Measurements from ENCODE around the gene GIT2.

The GIT2 gene

DNA sequence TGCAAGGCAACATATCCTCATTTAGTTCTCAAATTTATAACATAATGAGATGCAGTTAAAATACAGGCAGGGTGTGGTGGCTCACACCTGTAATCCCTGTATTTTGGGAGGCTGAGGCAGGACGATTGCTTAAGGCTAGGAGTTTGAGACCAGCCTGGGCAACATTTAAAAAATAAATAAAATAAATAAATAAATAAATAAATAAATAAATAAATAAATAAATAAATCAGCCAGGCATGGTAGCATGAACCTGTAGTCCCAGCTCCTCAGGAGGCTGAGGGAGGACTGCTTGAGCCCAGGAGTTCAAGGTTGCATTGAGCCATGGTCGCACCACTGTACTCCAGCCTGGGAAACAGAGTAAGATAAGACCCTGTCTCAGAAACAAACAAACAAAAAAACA, 56.7 kb downstream of the GIT2 start (continued):
- no peak; the same call in 1 of the 2 replicates for TF ChIP-seq GLI2 (tag by site-specific recombination; IDR thresholded peaks at IDR 0.05; ENCODE audit: borderline replicate concordance, low read depth)
- TF ChIP-seq ZNF785 (tag by site-specific recombination; IDR thresholded peaks at IDR 0.05): no peak
- no peak for TF ChIP-seq ZNF747 (tag by site-specific recombination; IDR thresholded peaks at IDR 0.05)
- TF ChIP-seq ZFP3 (tag by site-specific recombination; IDR thresholded peaks at IDR 0.05; ENCODE audit: low read depth): 0 out of 2 replicates have a peak, but pooled peaks have one; percentile 11
- TF ChIP-seq ZNF830 (tag by site-specific recombination; IDR thresholded peaks at IDR 0.05; ENCODE audit: low read depth): no peak
- no peak for TF ChIP-seq ZNF626 (tag by site-specific recombination; IDR thresholded peaks at IDR 0.05)
- no peak for TF ChIP-seq ZNF473 (tag by site-specific recombination; IDR thresholded peaks at IDR 0.05)
- TF ChIP-seq ZNF169 (tag by site-specific recombination; IDR thresholded peaks at IDR 0.05): no peak
- TF ChIP-seq, protein P1, sequence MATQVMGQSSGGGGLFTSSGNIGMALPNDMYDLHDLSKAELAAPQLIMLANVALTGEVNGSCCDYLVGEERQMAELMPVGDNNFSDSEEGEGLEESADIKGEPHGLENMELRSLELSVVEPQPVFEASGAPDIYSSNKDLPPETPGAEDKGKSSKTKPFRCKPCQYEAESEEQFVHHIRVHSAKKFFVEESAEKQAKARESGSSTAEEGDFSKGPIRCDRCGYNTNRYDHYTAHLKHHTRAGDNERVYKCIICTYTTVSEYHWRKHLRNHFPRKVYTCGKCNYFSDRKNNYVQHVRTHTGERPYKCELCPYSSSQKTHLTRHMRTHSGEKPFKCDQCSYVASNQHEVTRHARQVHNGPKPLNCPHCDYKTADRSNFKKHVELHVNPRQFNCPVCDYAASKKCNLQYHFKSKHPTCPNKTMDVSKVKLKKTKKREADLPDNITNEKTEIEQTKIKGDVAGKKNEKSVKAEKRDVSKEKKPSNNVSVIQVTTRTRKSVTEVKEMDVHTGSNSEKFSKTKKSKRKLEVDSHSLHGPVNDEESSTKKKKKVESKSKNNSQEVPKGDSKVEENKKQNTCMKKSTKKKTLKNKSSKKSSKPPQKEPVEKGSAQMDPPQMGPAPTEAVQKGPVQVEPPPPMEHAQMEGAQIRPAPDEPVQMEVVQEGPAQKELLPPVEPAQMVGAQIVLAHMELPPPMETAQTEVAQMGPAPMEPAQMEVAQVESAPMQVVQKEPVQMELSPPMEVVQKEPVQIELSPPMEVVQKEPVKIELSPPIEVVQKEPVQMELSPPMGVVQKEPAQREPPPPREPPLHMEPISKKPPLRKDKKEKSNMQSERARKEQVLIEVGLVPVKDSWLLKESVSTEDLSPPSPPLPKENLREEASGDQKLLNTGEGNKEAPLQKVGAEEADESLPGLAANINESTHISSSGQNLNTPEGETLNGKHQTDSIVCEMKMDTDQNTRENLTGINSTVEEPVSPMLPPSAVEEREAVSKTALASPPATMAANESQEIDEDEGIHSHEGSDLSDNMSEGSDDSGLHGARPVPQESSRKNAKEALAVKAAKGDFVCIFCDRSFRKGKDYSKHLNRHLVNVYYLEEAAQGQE (tag by site-specific recombination; IDR thresholded peaks at IDR 0.05): peak; percentile 79
- TF ChIP-seq, protein P2, sequence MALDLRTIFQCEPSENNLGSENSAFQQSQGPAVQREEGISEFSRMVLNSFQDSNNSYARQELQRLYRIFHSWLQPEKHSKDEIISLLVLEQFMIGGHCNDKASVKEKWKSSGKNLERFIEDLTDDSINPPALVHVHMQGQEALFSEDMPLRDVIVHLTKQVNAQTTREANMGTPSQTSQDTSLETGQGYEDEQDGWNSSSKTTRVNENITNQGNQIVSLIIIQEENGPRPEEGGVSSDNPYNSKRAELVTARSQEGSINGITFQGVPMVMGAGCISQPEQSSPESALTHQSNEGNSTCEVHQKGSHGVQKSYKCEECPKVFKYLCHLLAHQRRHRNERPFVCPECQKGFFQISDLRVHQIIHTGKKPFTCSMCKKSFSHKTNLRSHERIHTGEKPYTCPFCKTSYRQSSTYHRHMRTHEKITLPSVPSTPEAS (tag by site-specific recombination; IDR thresholded peaks at IDR 0.05): no peak
- TF ChIP-seq, protein P3, sequence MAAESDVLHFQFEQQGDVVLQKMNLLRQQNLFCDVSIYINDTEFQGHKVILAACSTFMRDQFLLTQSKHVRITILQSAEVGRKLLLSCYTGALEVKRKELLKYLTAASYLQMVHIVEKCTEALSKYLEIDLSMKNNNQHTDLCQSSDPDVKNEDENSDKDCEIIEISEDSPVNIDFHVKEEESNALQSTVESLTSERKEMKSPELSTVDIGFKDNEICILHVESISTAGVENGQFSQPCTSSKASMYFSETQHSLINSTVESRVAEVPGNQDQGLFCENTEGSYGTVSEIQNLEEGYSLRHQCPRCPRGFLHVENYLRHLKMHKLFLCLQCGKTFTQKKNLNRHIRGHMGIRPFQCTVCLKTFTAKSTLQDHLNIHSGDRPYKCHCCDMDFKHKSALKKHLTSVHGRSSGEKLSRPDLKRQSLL (tag by site-specific recombination; IDR thresholded peaks at IDR 0.05): no peak
- TF ChIP-seq ZNF266 (tag by site-specific recombination; IDR thresholded peaks at IDR 0.05; ENCODE audit: low read depth): peak; percentile 73
- TF ChIP-seq ZNF521 (tag by site-specific recombination; IDR thresholded peaks at IDR 0.05): no peak
- TF ChIP-seq ZNF548 (tag by site-specific recombination; IDR thresholded peaks at IDR 0.05): no peak
- no peak for TF ChIP-seq ZNF48 (tag by site-specific recombination; IDR thresholded peaks at IDR 0.05)
- no peak for TF ChIP-seq ZNF677 (tag by site-specific recombination; IDR thresholded peaks at IDR 0.05)
- TF ChIP-seq ZNF174 (tag by site-specific recombination; IDR thresholded peaks at IDR 0.05): no peak
- TF ChIP-seq ZBTB20 (tag by site-specific recombination; IDR thresholded peaks at IDR 0.05): no peak
- no peak for TF ChIP-seq PRDM1 (tag by site-specific recombination; IDR thresholded peaks at IDR 0.05)
- TF ChIP-seq, protein P4, sequence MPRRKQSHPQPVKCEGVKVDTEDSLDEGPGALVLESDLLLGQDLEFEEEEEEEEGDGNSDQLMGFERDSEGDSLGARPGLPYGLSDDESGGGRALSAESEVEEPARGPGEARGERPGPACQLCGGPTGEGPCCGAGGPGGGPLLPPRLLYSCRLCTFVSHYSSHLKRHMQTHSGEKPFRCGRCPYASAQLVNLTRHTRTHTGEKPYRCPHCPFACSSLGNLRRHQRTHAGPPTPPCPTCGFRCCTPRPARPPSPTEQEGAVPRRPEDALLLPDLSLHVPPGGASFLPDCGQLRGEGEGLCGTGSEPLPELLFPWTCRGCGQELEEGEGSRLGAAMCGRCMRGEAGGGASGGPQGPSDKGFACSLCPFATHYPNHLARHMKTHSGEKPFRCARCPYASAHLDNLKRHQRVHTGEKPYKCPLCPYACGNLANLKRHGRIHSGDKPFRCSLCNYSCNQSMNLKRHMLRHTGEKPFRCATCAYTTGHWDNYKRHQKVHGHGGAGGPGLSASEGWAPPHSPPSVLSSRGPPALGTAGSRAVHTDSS (tag by site-specific recombination; IDR thresholded peaks at IDR 0.05): no peak
- TF ChIP-seq, protein P5, sequence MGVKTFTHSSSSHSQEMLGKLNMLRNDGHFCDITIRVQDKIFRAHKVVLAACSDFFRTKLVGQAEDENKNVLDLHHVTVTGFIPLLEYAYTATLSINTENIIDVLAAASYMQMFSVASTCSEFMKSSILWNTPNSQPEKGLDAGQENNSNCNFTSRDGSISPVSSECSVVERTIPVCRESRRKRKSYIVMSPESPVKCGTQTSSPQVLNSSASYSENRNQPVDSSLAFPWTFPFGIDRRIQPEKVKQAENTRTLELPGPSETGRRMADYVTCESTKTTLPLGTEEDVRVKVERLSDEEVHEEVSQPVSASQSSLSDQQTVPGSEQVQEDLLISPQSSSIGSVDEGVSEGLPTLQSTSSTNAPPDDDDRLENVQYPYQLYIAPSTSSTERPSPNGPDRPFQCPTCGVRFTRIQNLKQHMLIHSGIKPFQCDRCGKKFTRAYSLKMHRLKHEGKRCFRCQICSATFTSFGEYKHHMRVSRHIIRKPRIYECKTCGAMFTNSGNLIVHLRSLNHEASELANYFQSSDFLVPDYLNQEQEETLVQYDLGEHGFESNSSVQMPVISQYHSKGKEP (tag by site-specific recombination; IDR thresholded peaks at IDR 0.05): no peak
- TF ChIP-seq ZNF354C (tag by site-specific recombination; IDR thresholded peaks at IDR 0.05; ENCODE audit: borderline replicate concordance, low read depth): 0 out of 2 replicates have a peak, but pooled peaks have one; percentile 63
- TF ChIP-seq ZNF660 (tag by site-specific recombination; IDR thresholded peaks at IDR 0.05): no peak
- TF ChIP-seq ZNF654 (tag by site-specific recombination; IDR thresholded peaks at IDR 0.05; ENCODE audit: low read depth): peak; percentile 50
- TF ChIP-seq ZNF670 (tag by site-specific recombination; IDR thresholded peaks at IDR 0.05; ENCODE audit: low read depth): no peak
- peak; percentile 72 for TF ChIP-seq ZBTB21 (tag by site-specific recombination; IDR thresholded peaks at IDR 0.05)
- TF ChIP-seq, protein P6, sequence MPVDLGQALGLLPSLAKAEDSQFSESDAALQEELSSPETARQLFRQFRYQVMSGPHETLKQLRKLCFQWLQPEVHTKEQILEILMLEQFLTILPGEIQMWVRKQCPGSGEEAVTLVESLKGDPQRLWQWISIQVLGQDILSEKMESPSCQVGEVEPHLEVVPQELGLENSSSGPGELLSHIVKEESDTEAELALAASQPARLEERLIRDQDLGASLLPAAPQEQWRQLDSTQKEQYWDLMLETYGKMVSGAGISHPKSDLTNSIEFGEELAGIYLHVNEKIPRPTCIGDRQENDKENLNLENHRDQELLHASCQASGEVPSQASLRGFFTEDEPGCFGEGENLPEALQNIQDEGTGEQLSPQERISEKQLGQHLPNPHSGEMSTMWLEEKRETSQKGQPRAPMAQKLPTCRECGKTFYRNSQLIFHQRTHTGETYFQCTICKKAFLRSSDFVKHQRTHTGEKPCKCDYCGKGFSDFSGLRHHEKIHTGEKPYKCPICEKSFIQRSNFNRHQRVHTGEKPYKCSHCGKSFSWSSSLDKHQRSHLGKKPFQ (tag by site-specific recombination; IDR thresholded peaks at IDR 0.05): 0 out of 2 replicates have a peak, but pooled peaks have one; percentile 15
